8988T (cell line): ENCODE measurements around the gene PDE11A.
"Not testable (repeated sequence)": the region's sequence is repeated elsewhere in the genome, so short reads cannot be mapped to it uniquely, and the experiment has no call there.

Experiments used
- DNase-seq: peaks from one replicate; pipeline ENCODE4 v3.0.0; 2011

Gene PDE11A

GRCh38 chr2:177810906-177811305 is 261.7 kb downstream of the PDE11A start:
- DNase-seq = no peak

- DNase-seq = no peak
Observed at GRCh38 chr2:177808984-177809809, 263.4 kb downstream of the PDE11A start.

DNA sequence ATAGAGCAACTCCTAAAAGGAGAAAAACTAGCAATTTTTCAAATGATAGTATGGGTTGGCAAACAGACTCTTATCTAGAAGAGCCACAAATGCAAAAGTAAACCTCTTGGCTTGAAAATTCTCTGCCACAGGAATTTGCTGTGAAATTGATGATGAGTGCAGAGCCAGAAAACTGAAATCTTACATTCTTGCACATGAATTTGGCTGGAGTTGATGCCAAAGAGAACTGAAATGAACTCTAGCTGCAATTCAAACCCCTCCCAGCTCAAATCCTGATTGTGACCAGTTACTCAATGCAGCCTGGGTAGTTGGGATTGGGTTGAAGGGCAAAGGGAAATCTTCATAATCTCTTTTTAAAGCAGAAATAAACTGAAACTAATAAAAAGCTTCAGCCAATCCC is 266.6 kb downstream of the PDE11A start:
- no peak for DNase-seq

DNA sequence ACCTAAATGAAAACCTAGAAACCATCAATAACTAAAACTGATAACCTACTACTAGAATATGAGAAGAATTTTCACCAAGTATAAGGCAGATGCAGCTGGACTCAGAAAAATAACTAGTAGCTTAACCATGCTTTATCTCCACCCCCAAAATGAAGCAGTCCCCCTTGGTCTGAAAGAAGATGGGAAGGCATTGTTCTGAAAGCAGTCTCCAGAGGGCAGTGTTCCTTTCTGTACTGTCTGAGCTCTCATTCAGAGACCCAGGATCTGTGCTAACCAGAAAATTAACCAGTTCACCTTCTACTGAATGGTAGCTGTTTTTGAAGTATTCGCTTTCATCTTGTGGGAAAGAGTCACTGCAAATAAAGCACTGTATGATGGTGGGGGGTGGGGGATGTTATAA is 273.0 kb downstream of the PDE11A start:
- no peak for DNase-seq

DNA sequence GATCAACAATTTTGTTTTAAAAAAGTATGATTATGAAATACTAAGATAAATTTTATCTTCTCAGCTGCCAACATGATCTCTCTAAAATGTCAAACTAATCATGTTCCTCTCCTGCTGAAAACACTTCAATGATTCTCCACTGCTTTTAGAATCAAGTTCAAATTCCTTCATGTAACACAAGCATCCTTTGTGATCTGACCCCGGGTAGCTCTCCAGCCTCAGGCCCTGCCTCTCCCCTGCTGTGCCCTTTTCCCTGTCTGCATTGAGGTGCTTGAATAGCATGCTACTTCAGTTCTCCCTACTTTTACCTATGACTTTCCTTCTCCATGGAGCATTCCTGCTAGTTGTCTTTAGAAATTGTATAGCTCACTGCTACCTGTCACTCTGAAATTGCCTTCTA is 274.8 kb downstream of the PDE11A start:
- DNase-seq = no peak

DNA sequence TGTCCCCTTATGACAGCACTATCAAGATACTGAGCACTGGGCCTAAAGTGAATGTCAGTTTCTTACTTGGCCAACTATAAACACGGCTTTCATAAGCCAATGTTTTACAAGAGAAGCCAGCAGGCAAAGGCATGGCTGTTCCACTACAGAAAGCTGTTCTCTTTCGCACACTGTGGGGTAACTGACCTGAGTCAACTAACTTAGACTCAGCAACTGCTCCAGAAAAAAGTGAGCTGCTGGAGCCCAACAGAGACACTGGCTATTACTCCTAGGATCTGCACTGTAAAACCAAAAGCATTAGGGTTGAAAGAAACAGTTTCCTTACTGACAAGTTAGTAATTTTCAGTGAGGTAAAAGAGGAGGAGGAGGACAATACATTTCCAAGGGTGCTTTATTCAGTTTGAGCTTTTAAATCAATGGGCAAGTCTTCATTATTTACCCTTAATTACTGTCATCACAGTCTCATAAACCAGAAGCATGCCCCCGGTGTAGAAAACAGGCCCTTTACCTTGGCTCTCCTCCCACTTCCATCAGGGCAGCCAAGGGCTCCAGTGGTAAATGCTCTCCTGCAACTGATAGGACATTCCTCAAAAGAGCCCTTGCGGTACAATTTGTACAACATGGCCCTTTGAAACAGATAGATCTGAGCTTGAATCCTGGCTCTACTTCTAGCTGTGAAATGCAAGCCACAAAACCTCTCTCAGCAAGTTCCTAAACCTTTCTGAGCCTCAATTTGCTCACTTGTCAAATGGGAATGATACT is 275.7 kb downstream of the PDE11A start:
- no peak for DNase-seq

DNA sequence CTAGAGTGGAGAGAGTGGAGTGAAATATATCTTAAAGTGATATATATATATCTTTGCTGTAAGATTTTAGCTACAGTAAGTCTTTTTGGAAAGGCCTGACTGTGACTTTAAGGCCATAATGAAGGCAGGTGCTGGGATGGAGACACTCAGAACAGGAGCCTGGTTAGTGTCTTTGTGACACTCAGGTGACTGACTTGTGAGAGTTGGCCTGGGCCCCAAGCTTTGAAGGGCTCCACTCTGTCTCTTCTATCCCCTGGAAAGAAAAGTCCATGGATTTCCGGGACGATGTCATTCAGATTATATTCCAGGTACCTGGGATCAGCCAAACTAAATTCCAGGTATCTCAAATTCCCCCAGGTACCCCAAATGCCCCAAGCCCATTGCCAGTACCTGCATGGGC is 276.6 kb downstream of the PDE11A start:
- no peak for DNase-seq

DNA sequence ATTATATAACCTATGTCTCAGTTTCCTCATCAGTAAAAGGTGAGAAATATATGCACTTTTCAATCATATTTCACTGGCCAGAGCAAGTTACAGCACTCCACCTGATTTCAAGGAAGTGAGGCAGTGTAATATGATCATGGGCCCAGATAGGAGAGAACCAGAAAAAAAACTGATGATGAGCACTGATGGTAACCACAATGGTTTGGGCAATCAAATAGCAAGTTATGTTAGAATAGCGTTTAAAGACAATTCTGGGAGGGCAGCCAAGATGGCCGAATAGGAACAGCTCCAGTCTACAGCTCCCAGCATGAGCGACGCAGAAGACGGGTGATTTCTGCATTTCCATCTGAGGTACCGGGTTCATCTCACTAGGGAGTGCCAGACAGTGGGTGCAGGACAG is 287.4 kb downstream of the PDE11A start:
- not testable (repeated sequence) for DNase-seq

DNA sequence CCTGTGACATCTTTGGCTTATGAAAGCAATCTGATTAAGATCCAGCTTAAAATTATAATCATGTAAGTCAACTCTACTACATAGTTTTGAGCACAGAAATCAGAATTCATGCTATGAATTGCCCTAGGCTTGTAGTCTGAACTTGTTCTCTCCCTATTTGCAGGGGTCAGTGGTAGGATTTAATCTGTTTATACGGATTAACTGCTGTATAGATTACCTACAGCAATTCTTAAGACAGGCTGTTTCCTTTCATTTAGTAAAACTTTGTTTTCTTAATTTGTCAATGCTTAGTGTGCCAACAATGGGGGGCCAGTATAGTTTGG is 287.9 kb downstream of the PDE11A start:
- DNase-seq = no peak

DNA sequence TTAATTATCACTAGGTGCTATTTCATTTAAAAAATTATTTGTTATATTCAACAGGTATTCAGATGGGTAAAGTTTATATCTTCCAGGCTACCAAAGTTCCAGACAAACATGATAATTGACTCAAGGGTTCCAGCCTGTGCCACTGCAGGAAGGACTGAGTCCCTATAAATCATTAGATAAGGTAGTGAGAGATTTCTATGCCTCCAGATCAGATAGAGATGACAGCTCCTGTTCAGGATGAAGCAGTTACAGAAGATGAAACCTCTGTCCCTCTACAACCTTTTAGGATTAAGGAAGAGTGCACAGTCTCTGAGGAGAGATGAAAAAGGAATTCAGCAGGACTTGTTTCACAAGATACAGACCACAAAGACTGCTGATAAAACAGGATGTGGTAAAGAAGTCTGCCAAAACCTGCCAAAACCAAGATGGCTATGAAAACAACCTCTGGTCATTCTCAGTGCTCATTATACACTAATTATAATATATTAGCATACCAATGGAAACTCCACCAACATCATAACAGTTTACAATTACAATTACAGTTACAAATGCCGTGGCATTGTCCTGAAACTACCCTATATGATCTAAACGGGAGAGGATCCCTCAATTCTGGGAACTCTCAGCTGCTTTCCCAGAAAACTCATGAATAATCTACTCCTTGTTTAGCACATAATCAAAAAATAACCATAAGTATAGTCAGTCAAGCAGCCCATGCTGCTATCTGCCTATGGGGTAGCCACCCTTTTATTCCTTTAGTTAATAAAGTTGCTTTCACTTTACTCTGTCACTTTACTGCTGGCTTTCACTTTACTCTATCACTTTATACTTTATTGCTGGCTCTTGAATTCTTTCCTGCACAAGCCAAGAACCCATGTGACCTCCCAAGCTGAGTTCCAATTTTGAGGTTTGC is 288.5 kb downstream of the PDE11A start:
- no peak for DNase-seq

- DNase-seq = no peak
Observed at GRCh38 chr2:177783091-177783490, 289.5 kb downstream of the PDE11A start.

DNA sequence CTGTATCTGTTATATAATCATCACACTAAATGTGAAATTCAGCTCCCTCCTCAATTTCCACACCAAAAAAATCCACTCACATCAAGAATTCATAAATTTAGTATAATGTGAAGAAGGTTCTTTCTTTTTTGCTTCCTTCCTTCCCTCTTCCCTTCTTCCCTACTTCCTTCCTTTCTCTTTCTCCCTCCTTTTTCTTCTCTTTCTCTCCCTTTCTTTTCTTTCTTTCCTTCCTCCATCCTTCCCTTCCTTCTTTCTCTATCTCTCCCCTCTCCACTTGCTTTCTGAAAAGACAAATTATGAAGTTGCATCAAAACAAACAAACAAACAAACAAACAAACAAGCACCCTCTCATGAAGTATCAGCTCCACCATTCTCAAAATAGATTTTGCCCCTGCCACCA is 290.0 kb downstream of the PDE11A start:
- DNase-seq = no peak

DNA sequence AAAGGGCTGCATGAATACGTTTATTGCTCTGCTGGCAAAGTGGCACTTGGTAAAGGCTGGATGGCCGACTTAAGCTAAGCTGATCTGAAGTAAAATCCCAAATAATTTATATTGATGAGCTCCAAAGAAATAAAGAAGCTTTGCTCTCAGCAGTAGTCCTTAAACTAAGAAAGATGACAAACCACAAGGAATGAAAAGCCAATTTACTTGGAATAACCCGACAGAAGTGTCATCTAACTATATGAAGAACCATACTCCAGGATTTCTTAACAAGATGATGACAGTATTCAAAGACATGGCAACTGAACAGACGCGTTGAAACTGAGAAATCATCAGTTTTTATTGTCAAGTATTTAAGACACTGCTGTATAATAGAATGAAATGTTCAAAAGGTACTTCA is 294.1 kb downstream of the PDE11A start:
- DNase-seq = no peak

DNA sequence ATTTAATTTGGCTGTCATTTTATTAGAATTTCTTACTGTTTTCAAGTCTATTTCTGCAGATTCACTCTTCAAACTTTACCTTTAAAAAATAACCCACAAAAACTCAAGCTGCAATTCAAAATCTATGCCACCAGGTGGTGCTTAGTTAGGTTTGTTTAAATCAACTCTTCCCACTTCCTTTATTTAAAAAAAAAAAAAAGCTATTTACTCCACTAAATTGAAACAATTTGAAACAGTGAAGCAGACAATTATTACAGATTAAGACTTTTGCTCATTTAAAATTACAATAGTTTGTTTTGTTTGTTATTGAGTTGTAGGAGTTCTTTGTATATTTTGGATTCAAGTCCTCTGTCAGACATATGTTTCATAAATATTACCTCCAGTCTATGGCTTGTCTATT is 300.0 kb downstream of the PDE11A start:
- no peak for DNase-seq

GRCh38 chr2:177771191-177771590 is 301.4 kb downstream of the PDE11A start:
- DNase-seq = no peak

DNA sequence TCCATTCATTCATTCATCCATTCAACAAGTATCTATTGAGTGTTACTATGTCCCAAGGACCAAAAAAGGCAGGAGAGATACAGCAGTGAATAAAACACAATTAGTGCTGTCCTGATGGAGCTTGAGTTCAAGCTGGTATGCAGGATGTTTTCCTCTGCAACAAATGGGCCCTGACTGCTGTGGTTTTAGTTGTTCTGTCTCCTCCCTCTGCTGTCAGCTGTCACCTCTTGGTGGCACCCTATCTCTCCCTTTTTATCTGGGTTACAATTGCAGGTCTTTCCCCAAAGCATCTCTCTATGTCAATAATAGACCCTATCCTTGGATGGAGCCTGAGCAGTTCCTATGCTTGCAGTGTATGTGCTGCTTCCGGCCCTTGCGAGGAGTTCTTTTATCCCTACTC is 304.8 kb downstream of the PDE11A start:
- DNase-seq = no peak

DNA sequence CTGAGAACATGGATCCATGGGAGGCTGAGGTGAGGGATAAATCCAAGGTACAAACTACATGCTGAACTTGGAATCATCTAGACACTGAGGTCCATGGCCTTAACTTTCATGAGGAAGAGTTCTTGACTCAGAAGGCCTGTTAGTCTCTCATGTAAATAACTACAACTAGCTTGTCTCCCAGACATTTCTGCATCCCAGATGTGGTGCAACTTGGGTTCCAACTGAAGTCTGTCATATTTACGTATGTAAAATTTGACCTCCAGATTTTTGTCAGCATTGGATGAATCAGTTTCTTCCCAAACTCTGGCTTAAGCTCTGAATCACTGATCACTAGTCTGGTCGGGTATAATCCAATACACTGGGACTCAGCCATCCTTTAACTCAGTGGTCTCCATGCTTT is 306.9 kb downstream of the PDE11A start:
- DNase-seq = no peak

GRCh38 chr2:177763531-177764265 is 308.9 kb downstream of the PDE11A start:
- no peak for DNase-seq

GRCh38 chr2:177759443-177759842 is 313.1 kb downstream of the PDE11A start:
- DNase-seq = no peak

DNA sequence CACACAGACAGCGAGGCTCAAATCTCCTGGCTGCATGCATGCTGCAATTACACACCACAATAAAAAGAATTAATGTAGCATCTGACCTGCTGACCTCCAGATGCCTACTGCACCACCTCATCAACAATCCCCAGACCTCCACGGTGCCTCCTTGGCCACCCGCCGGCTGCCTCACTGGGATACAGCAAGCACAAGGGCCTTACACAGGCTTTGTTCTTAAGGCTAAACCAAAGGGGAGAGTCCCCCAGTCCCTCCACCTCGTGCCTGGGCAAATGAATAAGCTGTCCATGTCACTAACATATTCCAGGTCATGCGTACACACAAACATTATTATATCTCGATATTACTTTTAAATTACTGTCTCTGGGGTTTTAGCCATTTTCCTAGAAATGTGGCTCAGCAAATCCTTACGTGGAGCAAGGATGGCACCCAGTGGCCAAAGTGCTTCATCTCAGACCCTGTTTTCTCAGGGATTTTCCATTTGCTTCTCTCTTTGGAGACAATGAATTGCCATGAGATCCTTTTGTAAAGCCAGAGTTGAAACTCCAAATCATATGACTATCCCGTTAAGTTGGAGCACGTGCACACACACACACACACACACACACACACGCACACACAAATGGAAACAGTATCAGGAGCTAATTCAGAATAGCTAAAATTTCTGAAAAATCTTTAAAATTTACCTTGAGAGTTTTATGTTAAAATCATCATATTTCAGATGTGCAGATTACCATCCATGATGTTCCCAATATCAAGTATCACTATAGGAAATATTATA is 313.8 kb downstream of the PDE11A start:
- no peak for DNase-seq

GRCh38 chr2:177756336-177756735 is 316.2 kb downstream of the PDE11A start:
- no peak for DNase-seq

DNA sequence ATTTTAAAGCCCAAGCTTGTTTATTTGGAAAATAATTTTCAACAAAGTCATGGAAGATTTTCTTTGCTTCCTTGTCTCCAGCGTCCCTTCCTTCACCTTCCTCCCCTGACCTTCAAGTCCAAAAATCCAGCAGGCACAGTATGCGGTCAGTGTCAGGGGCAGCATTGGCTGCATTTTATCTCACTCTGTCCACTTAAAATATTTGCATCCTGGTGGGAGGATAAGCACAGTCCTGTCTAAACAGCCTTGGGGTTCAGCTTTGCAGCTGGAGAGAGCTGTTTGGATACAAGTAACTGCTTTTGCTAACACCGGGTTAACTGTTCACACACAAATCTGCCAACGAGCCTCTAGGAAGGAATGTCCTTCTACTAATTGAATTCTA is 318.1 kb downstream of the PDE11A start:
- no peak for DNase-seq
